ENCODE results near the gene TNFSF15.

The TNFSF15 gene

GRCh38 chr9:114775981-114776380 is 29.9 kb downstream of the TNFSF15 start:
- DNase-seq (ENCODE audit: low read depth), result no peak
- no peak overlapping the region for H3K4me3 ChIP-seq (ENCODE audit: low read depth, low read length)
- TF ChIP-seq, protein P1, sequence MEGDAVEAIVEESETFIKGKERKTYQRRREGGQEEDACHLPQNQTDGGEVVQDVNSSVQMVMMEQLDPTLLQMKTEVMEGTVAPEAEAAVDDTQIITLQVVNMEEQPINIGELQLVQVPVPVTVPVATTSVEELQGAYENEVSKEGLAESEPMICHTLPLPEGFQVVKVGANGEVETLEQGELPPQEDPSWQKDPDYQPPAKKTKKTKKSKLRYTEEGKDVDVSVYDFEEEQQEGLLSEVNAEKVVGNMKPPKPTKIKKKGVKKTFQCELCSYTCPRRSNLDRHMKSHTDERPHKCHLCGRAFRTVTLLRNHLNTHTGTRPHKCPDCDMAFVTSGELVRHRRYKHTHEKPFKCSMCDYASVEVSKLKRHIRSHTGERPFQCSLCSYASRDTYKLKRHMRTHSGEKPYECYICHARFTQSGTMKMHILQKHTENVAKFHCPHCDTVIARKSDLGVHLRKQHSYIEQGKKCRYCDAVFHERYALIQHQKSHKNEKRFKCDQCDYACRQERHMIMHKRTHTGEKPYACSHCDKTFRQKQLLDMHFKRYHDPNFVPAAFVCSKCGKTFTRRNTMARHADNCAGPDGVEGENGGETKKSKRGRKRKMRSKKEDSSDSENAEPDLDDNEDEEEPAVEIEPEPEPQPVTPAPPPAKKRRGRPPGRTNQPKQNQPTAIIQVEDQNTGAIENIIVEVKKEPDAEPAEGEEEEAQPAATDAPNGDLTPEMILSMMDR (IDR thresholded peaks at IDR 0.05; ENCODE audit: low read depth, low read length, missing control alignments), result no peak

DNA sequence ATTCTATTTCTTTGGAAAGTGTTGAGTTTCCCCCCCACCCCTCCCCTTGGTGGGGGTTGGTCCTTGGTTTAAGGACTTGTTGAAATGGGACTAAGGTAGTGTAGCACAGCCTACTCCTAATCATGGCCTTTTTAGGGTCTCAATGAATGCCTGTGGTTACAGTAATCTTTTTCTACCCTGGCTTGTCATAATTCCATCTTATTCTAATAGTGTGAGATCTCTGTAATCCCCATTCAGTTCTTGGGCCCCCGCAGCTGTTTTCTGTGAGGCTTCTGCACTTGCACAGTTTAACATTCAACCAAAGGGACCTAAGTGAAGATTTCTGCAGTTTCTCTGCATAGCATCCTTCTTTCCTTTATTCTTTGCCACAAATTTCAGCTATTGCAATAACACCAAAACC is 30.7 kb downstream of the TNFSF15 start:
- no peak for DNase-seq (ENCODE audit: low read depth)
- TF ChIP-seq, protein P1 (IDR thresholded peaks at IDR 0.05; ENCODE audit: low read depth, low read length, missing control alignments), result no peak
- H3K4me3 ChIP-seq (ENCODE audit: low read depth, low read length), result no peak overlapping the region

GRCh38 chr9:114774524-114774923 is 31.3 kb downstream of the TNFSF15 start:
- TF ChIP-seq, protein P1 (IDR thresholded peaks at IDR 0.05; ENCODE audit: low read depth, low read length, missing control alignments), result no peak
- H3K4me3 ChIP-seq (ENCODE audit: low read depth, low read length), result no peak overlapping the region
- no peak for DNase-seq (ENCODE audit: low read depth)

DNA sequence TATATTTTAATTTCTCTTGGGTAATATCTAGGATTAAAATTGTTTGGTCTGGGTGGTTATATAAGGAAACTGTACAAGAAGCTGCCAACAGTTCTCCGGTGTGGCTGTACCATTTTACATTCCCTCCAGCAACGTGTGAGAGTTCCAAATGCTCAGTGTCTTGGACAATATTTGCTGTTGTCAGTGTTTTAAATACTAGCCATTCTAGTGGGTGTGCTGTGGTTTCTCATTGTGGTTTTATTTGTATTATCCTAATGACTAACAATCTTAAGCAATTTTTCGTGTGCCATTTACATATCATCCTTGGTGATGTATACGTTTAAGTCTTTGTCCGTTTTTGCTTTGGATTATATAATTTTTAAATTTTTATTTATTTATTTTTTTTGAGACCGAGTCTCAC is 34.0 kb downstream of the TNFSF15 start:
- TF ChIP-seq, protein P1 (IDR thresholded peaks at IDR 0.05; ENCODE audit: low read depth, low read length, missing control alignments), result no peak
- no peak for DNase-seq (ENCODE audit: low read depth)
- H3K4me3 ChIP-seq (ENCODE audit: low read depth, low read length), result no peak overlapping the region

DNA sequence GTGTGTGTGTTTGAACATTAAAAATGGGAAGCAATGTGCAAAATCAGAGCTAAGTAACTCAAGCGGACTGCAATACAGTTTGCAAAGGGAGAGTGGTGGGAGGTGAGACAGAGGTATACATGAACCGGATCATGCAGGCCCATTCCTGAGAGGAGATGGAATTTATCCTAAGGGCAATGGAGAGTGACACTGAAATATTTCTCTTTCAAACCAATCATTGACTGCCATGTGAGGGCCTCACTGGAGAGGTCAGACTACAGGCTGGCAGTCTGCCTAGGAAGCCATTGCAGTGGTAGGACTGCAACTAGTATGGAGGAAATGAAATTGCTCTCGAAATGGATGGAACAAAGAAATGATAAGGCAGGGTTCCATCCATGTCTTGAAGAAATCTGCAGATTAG is 34.8 kb downstream of the TNFSF15 start:
- TF ChIP-seq, protein P1 (IDR thresholded peaks at IDR 0.05; ENCODE audit: low read depth, low read length, missing control alignments), result no peak
- DNase-seq (ENCODE audit: low read depth), result no peak
- H3K4me3 ChIP-seq (ENCODE audit: low read depth, low read length), result no peak overlapping the region

DNA sequence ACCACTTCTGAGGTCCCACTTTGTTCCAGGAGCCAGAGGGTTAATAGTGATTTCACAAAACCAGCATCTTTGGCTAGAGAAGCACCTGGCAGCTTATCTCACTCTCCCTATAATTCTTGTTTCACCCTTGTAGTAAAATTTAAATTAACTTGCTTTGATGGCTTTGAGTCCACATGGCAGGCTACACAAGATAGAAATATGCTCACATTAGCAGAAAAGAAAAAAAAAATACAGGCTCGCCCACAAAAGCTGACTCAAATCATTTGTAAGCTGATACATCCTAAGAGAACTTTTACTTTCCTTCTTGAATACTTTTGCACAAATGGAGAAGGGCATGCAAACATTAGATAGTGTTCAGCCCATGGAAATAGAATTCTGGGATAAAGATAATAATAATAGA is 36.2 kb downstream of the TNFSF15 start:
- no peak for DNase-seq (ENCODE audit: low read depth)
- TF ChIP-seq, protein P1 (IDR thresholded peaks at IDR 0.05; ENCODE audit: low read depth, low read length, missing control alignments), result no peak
- H3K4me3 ChIP-seq (ENCODE audit: low read depth, low read length), result no peak overlapping the region

- TF ChIP-seq, protein P1 (IDR thresholded peaks at IDR 0.05; ENCODE audit: low read depth, low read length, missing control alignments), result no peak
- no peak for DNase-seq (ENCODE audit: low read depth)
- H3K4me3 ChIP-seq (ENCODE audit: low read depth, low read length), result no peak overlapping the region
Observed at GRCh38 chr9:114763220-114763619, 42.6 kb downstream of the TNFSF15 start.
